GM10847 (cell line): ENCODE measurements around the gene FXYD6.

Source experiments
- POLR2A ChIP-seq: IDR thresholded peaks from 2 replicates; pipeline ENCODE4 v1.6.1; 2011; ENCODE audit not compliant: insufficient read length; ENCODE audit errors: extremely low read depth

FXYD6 gene

DNA sequence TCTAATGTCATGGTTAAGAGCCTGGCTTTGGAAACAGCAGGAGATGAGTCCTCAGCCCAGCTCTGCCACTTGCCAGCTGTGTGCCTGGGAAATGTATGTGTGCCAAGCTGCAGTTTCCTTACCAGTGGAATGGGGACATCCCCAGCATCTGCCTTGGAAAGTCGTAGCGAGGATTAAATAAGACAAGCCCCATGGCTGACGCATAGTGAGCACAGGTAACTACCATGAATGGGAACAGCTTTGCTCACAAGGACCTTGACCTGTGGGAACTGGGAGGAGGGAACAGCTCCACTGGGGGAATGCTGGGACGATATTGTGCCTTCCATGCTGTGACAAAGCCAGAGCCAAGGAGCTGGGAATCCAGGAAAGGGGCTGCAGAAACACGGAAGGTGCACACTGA lies 76.8 kb downstream of the FXYD6 start:
- TF ChIP-seq POLR2A, result no peak

GRCh38 chr11:117796872-117797529 lies 79.5 kb downstream of the FXYD6 start, which contains the start of gene DSCAML1:
TSS of gene DSCAML1 (minus strand) at chr11:117797216. CDS start at chr11:117797079, 137 bp downstream.
- TF ChIP-seq POLR2A, result no peak

DNA sequence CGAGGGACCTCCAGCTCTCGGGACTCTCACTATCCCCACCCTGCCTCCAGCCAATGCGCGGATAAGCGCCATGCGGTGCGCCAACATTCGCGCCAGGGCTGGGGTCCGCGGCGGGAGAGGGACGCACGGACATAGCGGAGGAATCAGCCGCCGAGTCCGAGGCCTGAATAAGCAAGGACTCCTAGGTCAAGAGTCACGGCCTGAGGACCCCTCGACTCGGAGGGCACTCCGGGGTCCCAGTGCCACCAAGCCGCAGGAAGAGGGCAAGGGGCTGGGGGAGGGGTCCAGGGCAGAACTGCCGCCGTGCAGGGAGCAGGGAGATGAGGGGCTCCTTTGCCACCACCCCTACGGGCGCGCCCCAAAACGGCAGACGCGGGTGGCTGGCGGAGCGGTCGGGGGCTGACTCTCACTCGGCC lies 80.0 kb downstream of the FXYD6 start:
- no peak for TF ChIP-seq POLR2A

DNA sequence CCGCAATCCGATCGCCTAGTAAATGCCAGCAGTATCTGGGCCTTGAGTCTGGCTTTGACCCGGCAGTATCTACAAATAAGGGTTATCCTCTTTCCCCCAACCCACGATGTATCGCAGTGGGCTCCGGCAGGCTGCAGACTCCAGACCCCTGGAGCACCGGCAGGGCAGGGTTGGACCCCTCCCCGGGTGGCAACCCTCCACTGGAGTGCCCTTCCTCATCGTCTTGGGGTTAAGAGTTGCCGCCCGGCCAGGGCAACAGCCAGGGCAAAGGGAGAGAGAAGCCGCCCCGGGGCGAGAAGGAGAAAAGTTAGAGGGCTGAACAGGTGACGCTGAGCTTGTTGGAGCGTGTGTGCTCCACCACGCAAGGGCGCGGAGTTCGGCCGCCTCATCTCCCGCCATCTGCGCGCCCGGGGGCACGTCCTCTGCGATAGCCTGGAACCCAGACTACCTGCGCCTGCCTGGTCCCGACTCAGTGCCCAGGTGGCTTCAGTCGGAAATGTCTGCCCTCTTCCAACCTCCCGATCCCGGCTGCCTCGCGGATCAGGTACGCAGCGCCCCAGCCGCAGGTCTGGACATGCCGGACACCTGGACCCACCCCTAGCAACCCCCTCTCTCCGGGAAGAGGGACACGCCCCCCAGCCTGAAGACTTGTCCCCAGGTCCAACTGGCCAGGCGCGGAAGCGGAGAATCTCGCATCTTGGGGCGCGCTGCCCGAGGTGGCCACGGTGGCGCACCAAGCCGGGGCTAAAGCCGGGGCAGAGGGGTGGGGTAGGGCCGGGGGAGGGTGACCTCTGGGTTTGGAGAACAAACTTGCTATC lies 80.6 kb downstream of the FXYD6 start:
- TF ChIP-seq POLR2A, result no peak

DNA sequence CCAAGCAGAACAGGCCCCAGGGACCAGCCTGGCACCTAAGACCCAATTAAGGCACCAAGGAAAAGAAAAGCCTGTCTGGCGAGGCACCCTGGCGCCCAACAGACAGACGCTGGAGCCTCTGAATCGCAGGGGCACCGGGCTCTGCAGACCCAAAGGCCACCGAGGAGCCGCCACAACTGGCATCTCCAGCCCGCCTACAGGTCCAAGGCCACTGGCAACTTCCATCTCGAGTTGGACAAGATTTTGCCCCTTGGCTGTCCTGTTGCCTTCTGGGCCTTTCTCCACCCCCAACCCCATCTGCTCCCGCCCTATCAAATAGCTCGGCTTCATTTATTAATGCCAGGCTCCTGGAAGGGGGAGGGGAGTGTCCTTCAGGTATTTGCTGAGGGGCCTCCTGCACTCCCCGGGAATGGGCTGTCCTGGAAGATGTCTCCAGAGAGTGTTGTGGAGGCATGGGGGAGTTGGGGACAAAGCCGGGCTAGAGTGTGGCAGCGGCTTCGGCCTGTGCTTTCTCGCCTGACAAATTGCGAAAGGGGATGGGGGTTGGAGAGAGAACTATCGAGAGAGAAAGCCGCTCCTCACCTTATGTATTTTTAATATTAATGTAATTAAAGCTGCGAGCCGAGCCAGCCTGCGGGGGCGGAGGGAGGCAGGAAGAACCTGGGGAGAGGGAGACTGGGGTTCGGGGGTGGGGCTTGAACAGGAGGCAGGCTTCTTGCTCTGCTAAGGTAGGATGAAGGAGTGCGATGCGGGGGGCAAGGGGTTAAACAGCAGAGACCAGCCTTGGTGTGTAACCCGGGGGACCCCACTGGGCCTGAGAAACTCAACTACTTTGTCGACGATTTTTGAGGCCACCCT lies 81.5 kb downstream of the FXYD6 start:
- no peak for TF ChIP-seq POLR2A

DNA sequence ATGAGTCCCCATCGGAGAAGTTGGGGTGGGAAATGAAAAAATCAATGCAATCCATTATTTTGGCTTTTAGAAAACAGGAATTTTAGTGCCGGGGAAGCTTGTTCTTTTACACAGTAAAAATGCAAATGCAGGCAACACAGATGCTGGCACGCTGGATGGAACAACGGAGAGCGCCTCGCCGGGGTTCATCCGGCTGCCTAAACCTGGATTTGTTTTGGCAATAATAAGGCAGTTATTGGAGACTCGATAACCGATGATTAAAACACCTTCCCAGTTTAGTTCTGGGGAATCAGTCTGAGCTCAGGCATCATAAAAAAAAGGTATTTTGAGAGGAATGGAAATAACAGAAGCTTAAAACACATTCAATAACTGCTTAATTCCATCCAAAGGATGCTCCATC lies 82.3 kb downstream of the FXYD6 start:
- TF ChIP-seq POLR2A, result no peak

DNA sequence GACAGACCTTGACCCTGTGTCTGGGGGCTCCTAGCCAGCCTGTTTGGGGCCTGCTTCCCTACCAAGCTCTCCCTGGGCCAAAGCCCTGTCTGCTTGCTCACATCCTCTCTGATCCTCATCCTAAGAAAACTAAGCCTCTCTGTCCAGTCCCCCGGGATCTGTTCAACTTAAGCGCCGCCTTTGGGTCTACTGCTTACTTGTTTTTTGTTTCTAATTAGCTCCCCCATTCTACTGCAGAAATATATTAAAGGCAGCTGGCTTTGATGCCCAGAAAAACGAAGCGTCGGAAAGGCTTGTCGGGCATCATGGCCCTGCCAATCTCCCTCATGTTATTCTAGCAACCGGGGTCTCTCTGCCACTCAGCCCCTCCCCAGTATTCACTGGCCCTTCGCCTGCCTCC lies 82.9 kb downstream of the FXYD6 start:
- TF ChIP-seq POLR2A, result no peak

DNA sequence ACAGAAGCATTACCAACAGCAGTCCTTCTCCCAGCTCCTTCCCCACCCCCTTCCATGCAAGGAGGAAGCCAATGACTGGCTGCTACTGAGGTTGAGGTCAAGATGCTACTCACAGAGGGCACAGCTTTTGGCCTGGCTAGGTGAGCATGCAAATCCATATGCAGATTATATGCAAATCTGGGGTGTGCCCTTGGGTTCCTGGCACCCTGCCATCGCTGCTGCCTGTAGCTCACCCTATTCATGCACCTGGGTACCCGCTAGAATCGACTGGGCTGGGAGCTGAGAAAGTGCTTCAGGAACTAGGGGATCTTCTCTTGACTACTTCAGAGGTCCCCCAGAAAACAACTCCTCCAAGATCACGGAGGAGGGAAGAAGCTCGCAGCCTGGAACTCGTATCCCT lies 83.5 kb downstream of the FXYD6 start:
- TF ChIP-seq POLR2A, result no peak

- no peak for TF ChIP-seq POLR2A
Measured at GRCh38 chr11:117792241-117792640, 84.2 kb downstream of the FXYD6 start.

DNA sequence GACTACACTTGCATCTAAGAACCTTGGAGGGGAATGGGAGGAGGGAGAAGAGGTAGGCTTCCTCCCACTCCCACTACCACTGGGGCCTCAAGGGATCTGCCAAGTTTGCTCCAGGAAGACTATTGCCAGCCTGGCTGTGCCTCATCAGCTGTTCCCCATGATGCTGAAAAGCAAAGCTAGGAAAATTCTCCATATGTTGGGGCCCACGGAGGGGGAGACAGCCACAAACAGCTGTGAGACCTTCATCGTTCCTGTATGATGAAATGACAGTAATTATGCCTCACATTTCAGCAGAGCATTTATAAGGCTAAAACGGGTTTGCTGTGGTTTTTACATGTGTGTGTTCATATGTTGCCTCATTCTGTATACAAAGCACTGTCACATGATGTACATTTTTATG lies 86.2 kb downstream of the FXYD6 start:
- no peak for TF ChIP-seq POLR2A

- no peak for TF ChIP-seq POLR2A
Measured at GRCh38 chr11:117789241-117789640, 87.2 kb downstream of the FXYD6 start.
